ENCODE data around the gene CIDEB. TPM values are rescaled to one million over a fixed set of nuclear protein-coding genes. Genes with fewer than 3 reads are reported as not detected.

CIDEB gene
- polyA plus RNA-seq, 1 experiment = 0.48 TPM

DNA sequence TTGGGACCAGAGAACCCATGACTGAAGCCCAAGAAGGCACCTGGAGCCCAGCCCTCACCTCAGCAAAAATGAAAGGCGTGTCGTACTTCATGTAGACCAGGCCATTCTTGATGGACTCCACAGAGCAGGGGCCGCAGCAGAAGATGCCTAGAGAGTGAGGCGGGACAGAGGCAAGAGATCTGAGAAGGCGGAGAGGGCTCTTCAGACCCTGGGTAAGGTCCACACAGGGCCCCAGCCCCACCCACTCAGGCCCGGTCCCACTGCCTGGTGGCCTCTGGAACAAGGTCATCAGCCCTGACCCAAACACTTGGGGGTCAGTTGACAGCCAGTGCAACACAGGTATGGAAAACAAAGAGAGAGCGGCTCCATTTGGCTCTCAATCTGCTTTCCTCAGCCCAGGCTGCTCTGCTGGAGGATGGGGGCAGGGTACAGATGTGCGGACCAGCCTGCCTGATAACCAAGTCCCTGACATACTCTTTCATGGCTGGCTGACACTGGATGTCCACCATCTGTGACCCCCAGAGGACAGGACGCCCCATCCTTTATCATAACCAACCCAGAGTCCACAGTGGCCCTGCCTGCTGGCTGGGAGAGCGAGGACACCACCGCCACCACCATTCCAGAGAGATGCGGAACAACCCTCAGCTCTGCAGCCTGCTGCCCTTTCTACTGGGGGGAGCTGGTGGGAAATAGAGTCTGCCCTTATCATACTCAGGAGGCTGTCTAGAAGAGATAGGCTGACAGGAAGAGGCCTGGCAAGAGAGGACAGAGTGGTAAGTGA lies 51.7 kb downstream of the CIDEB start:
- no peak for DNase-seq (ENCODE audit: low read depth, low spot score)
- Histone ChIP-seq H3K27ac (ENCODE audit: low read depth, low read length) (no peak overlapping the region), H3K9me3 (ENCODE audit: control insufficient read depth, insufficient read depth, low read length) (no peaks in the 10 kb centered on the region), H3K27me3 (ENCODE audit: control insufficient read depth, insufficient read depth, low read length) (no peaks in the 10 kb centered on the region), H3K4me3 (ENCODE audit: low read depth, low read length) (no peak overlapping the region)
- TF ChIP-seq, protein P1, sequence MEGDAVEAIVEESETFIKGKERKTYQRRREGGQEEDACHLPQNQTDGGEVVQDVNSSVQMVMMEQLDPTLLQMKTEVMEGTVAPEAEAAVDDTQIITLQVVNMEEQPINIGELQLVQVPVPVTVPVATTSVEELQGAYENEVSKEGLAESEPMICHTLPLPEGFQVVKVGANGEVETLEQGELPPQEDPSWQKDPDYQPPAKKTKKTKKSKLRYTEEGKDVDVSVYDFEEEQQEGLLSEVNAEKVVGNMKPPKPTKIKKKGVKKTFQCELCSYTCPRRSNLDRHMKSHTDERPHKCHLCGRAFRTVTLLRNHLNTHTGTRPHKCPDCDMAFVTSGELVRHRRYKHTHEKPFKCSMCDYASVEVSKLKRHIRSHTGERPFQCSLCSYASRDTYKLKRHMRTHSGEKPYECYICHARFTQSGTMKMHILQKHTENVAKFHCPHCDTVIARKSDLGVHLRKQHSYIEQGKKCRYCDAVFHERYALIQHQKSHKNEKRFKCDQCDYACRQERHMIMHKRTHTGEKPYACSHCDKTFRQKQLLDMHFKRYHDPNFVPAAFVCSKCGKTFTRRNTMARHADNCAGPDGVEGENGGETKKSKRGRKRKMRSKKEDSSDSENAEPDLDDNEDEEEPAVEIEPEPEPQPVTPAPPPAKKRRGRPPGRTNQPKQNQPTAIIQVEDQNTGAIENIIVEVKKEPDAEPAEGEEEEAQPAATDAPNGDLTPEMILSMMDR (IDR thresholded peaks at IDR 0.05; ENCODE audit: low read depth, low read length) = no peak
- ChIA-PET POLR2A (no interaction called here), CTCF (interaction anchor here (2.9 kb wide), 1 partner anchor 14 kb away, joined by 17 read pairs; the partner anchor contains the start of gene TINF2)

GRCh38 chr14:24255438-24255837 lies 52.3 kb downstream of the CIDEB start:
- CTCF ChIA-PET = interaction anchor here (2.9 kb wide), 1 partner anchor 13 kb away, joined by 17 read pairs; the partner anchor contains the start of gene TINF2
- DNase-seq (ENCODE audit: low read depth, low spot score) = no peak
- Histone ChIP-seq H3K27me3 (ENCODE audit: control insufficient read depth, insufficient read depth, low read length) (no peaks in the 10 kb centered on the region), H3K9me3 (ENCODE audit: control insufficient read depth, insufficient read depth, low read length) (no peaks in the 10 kb centered on the region), H3K4me3 (ENCODE audit: low read depth, low read length) (no peak overlapping the region), H3K27ac (ENCODE audit: low read depth, low read length) (no peak overlapping the region)
- POLR2A ChIA-PET = no interaction called here
- TF ChIP-seq, protein P1 (IDR thresholded peaks at IDR 0.05; ENCODE audit: low read depth, low read length) = no peak

Small RNA genes lying within 50 kb of the gene (small RNA-seq; reads per million reads assigned to genes)
- not detected for gene RF00026 (ENCODE audit: insufficient read length, low read depth)

Other genes starting within 250 kb of the CIDEB start
- not detected in 2 replicates for gene CPNE6, start 236.4 kb downstream of the CIDEB start, polyA plus RNA-seq (2011; rRNA removed)
- gene PCK2, start 213.7 kb downstream of the CIDEB start, polyA plus RNA-seq (2011; rRNA removed) = 47.0 and 59.9 TPM in 2 replicates
- 29.7 and 32.5 TPM in 2 replicates for gene DCAF11, start 193.2 kb downstream of the CIDEB start, polyA plus RNA-seq (2011; rRNA removed)
- 0.41 and 0.46 TPM in 2 replicates for gene NRL, start 193.0 kb downstream of the CIDEB start, polyA plus RNA-seq (2011; rRNA removed)
- 0.07 TPM in 1 of 2 replicates, not detected in the other for gene FITM1, start 177.3 kb downstream of the CIDEB start, polyA plus RNA-seq (2011; rRNA removed)
- gene PSME1, start 171.8 kb downstream of the CIDEB start, polyA plus RNA-seq (2011; rRNA removed) = 80.0 and 94.9 TPM in 2 replicates
- 4.4 and 6.3 TPM in 2 replicates for gene EMC9, start 166.4 kb downstream of the CIDEB start, polyA plus RNA-seq (2011; rRNA removed)
- 191 and 208 TPM in 2 replicates for gene PSME2, start 161.4 kb downstream of the CIDEB start, polyA plus RNA-seq (2011; rRNA removed)
- gene RNF31, start 160.5 kb downstream of the CIDEB start, polyA plus RNA-seq (2011; rRNA removed) = 7.4 and 14.4 TPM in 2 replicates
- 48.4 and 55.1 TPM in 2 replicates for gene IRF9, start 146.7 kb downstream of the CIDEB start, polyA plus RNA-seq (2011; rRNA removed)
- 1.5 and 2.5 TPM in 2 replicates for gene REC8, start 135.9 kb downstream of the CIDEB start, polyA plus RNA-seq (2011; rRNA removed)
- 15.2 and 20.9 TPM in 2 replicates for gene IPO4, start 119.2 kb downstream of the CIDEB start, polyA plus RNA-seq (2011; rRNA removed)
- gene TM9SF1, start 112.5 kb downstream of the CIDEB start, polyA plus RNA-seq (2011; rRNA removed) = 41.7 and 44.9 TPM in 2 replicates
- not detected in 2 replicates for gene TSSK4, start 102.3 kb downstream of the CIDEB start, polyA plus RNA-seq (2011; rRNA removed)
- 48.0 and 55.7 TPM in 2 replicates for gene CHMP4A, start 94.5 kb downstream of the CIDEB start, polyA plus RNA-seq (2011; rRNA removed)
- gene MDP1, start 91.9 kb downstream of the CIDEB start, polyA plus RNA-seq (2011; rRNA removed) = 14.9 and 16.1 TPM in 2 replicates
- 335 and 363 TPM in 2 replicates for gene NEDD8, start 75.6 kb downstream of the CIDEB start, polyA plus RNA-seq (2011; rRNA removed)
- gene GMPR2, start 75.0 kb downstream of the CIDEB start, polyA plus RNA-seq (2011; rRNA removed) = 89.2 and 95.6 TPM in 2 replicates
- 38.2 and 38.4 TPM in 2 replicates for gene TINF2, start 65.4 kb downstream of the CIDEB start, polyA plus RNA-seq (2011; rRNA removed)
- gene TGM1, start 44.8 kb downstream of the CIDEB start, polyA plus RNA-seq (2011; rRNA removed) = 0.97 and 1.4 TPM in 2 replicates
- 17.9 and 24.7 TPM in 2 replicates for gene RABGGTA, start 36.4 kb downstream of the CIDEB start, polyA plus RNA-seq (2011; rRNA removed)
- gene DHRS1, start 8.2 kb downstream of the CIDEB start, polyA plus RNA-seq (2011; rRNA removed) = 33.8 and 36.6 TPM in 2 replicates
- gene NOP9, start 8.1 kb downstream of the CIDEB start, polyA plus RNA-seq (2011; rRNA removed) = 12.0 and 13.7 TPM in 2 replicates
- 0.91 and 0.93 TPM in 2 replicates for gene LTB4R2, start 2.2 kb upstream of the CIDEB start, polyA plus RNA-seq (2011; rRNA removed)
- 0.98 and 1.2 TPM in 2 replicates for gene LTB4R, start 3.5 kb upstream of the CIDEB start, polyA plus RNA-seq (2011; rRNA removed)
- gene ADCY4, start 27.1 kb upstream of the CIDEB start, polyA plus RNA-seq (2011; rRNA removed) = 0.04 TPM in 1 of 2 replicates, not detected in the other
- 0.09 TPM in 1 of 2 replicates, not detected in the other for gene RIPK3, start 32.0 kb upstream of the CIDEB start, polyA plus RNA-seq (2011; rRNA removed)
- gene NFATC4, start 60.2 kb upstream of the CIDEB start, polyA plus RNA-seq (2011; rRNA removed) = 35.7 and 42.0 TPM in 2 replicates
- 10.4 and 10.5 TPM in 2 replicates for gene NYNRIN, start 91.0 kb upstream of the CIDEB start, polyA plus RNA-seq (2011; rRNA removed)
- 1.8 and 2.3 TPM in 2 replicates for gene CBLN3, start 121.7 kb upstream of the CIDEB start, polyA plus RNA-seq (2011; rRNA removed)
- 16.8 and 17.6 TPM in 2 replicates for gene KHNYN, start 122.0 kb upstream of the CIDEB start, polyA plus RNA-seq (2011; rRNA removed)
- 22.9 and 24.9 TPM in 2 replicates for gene SDR39U1, start 134.8 kb upstream of the CIDEB start, polyA plus RNA-seq (2011; rRNA removed)
- gene CMA1, start 200.3 kb upstream of the CIDEB start, polyA plus RNA-seq (2011; rRNA removed) = not detected in 2 replicates